IMR-90 (cell line): ENCODE measurements around the gene FUBP1. TPM values are rescaled to one million over a fixed set of nuclear protein-coding genes. Genes with fewer than 3 reads are reported as not detected.

ENCODE experiments used
- ATAC-seq: fragments of 200-7000 bp; cut with Tn5 transposase; 2 replicates; pipeline ENCODE4 v1.9.1; 2020; ENCODE audit warnings: low read depth, mild to moderate bottlenecking, moderate library complexity
- BruUV-seq: library from RNA; stranded (reverse); fragments of 400-500 nt; replicated peaks from 2 replicates; lab custom pipeline; 2021; lab: Mats Ljungman, UMichigan
- CTCF ChIA-PET: fragments of 300-600 bp; formaldehyde crosslinking; extraction: SDS; loops from one replicate; lab custom pipeline; 2021; ENCODE audit warnings: antibody characterized with exemption; lab: Yijun Ruan, JAX
- POLR2A ChIA-PET: fragments of 300-600 bp; sonication (Branson Sonifier 250); formaldehyde crosslinking; loops from one replicate; lab custom pipeline; 2022; ENCODE audit warnings: antibody characterized with exemption; ENCODE audit not compliant: unreplicated experiment; lab: Charles Lee
- DNase-seq: peaks from one replicate; pipeline ENCODE4 v3.0.0; 2013
- H2AFZ ChIP-seq: replicated peaks from 2 replicates; pipeline ENCODE3; 2013; ENCODE audit warnings: low read length, mild to moderate bottlenecking; ENCODE audit not compliant: poor library complexity
- H2AK5ac ChIP-seq: 2 replicates; pipeline ENCODE4 v1.6.1; 2013; ENCODE audit warnings: low read depth, low read length, inconsistent platforms
- H2AK9ac ChIP-seq: replicated peaks from 2 replicates; pipeline ENCODE3; 2013; ENCODE audit warnings: mild to moderate bottlenecking, low read depth, low read length, moderate library complexity; ENCODE audit not compliant: poor library complexity
- H2BK120ac ChIP-seq: 2 replicates; pipeline ENCODE4 v1.6.1; 2013; ENCODE audit warnings: low read depth, low read length, inconsistent platforms
- H2BK15ac ChIP-seq: 3 replicates; pipeline ENCODE4 v1.6.1; 2013; ENCODE audit warnings: low read depth, low read length, inconsistent platforms
- H2BK20ac ChIP-seq: 2 replicates; pipeline ENCODE4 v1.6.1; 2013; ENCODE audit warnings: low read depth, mild to moderate bottlenecking, inconsistent platforms, low read length, moderate library complexity
- H2BK5ac ChIP-seq: 2 replicates; pipeline ENCODE4 v1.6.1; 2013; ENCODE audit warnings: mild to moderate bottlenecking, low read depth, low read length, inconsistent platforms; ENCODE audit not compliant: poor library complexity, severe bottlenecking
- H3K14ac ChIP-seq: replicated peaks from 2 replicates; pipeline ENCODE4 v1.6.1; 2013; ENCODE audit warnings: low read depth, low read length, inconsistent platforms
- H3K18ac ChIP-seq: 2 replicates; pipeline ENCODE4 v1.6.1; 2013; ENCODE audit warnings: low read depth, low read length, control low read depth
- H3K23ac ChIP-seq: 2 replicates; pipeline ENCODE4 v1.6.1; 2013; ENCODE audit warnings: low read depth, low read length, inconsistent platforms
- H3K27ac ChIP-seq: 2 replicates; pipeline ENCODE4 v1.5.1; 2013; ENCODE audit warnings: mild to moderate bottlenecking, control low read depth, low read length; ENCODE audit not compliant: insufficient read depth
- H3K27me3 ChIP-seq: 2 replicates; pipeline ENCODE4 v1.6.1; 2013; ENCODE audit warnings: low read length; ENCODE audit not compliant: control insufficient read depth, insufficient read depth
- H3K36me3 ChIP-seq: 2 replicates; pipeline ENCODE4 v1.6.1; 2013; ENCODE audit warnings: low read length, mixed read lengths; ENCODE audit not compliant: control insufficient read depth, insufficient read depth
- H3K4ac ChIP-seq: 2 replicates; pipeline ENCODE4 v1.6.1; 2013; ENCODE audit warnings: low read depth, low read length, inconsistent platforms
- H3K4me1 ChIP-seq: 2 replicates; pipeline ENCODE4 v1.6.1; 2013; ENCODE audit warnings: low read length, mixed read lengths; ENCODE audit not compliant: control insufficient read depth, insufficient read depth
- H3K4me2 ChIP-seq: 2 replicates; pipeline ENCODE4 v1.6.1; 2013; ENCODE audit warnings: low read depth, mild to moderate bottlenecking, control low read depth, low read length, moderate library complexity
- H3K4me3 ChIP-seq: 2 replicates; pipeline ENCODE4 v1.5.1; 2013; ENCODE audit warnings: low read depth, mild to moderate bottlenecking, control low read depth, low read length, moderate library complexity; ENCODE audit not compliant: insufficient read depth
- H3K56ac ChIP-seq: 2 replicates; pipeline ENCODE4 v1.6.1; 2013; ENCODE audit warnings: low read length, inconsistent platforms; ENCODE audit not compliant: insufficient read depth; ENCODE audit errors: extremely low read depth
- H3K79me1 ChIP-seq, 2 experiments: 2 replicates each; pipeline ENCODE4 v1.6.1; 2013; ENCODE audit warnings: low read length in 2 of 2, inconsistent platforms in 1 of 2, low read depth in 1 of 2
- H3K9ac ChIP-seq: 2 replicates; pipeline ENCODE4 v1.6.1; 2013; ENCODE audit warnings: low read depth, low read length, control low read depth
- H3K9me1 ChIP-seq: 2 replicates; pipeline ENCODE4 v1.6.1; 2013; ENCODE audit warnings: low read length, inconsistent platforms; ENCODE audit not compliant: insufficient read depth
- H3K9me3 ChIP-seq: 2 replicates; pipeline ENCODE4 v1.6.1; 2013; ENCODE audit warnings: low read length; ENCODE audit not compliant: control insufficient read depth, insufficient read depth
- H4K20me1 ChIP-seq: 2 replicates; pipeline ENCODE4 v1.6.1; 2013; ENCODE audit warnings: low read length, inconsistent platforms; ENCODE audit not compliant: insufficient read depth
- H4K5ac ChIP-seq: 2 replicates; pipeline ENCODE4 v1.6.1; 2013; ENCODE audit warnings: mild to moderate bottlenecking, low read depth, low read length, control low read depth
- H4K8ac ChIP-seq, 2 experiments: 2 replicates each; pipeline ENCODE4 v1.6.1; 2013; ENCODE audit warnings: low read depth in 2 of 2, low read length in 2 of 2, control low read depth in 1 of 2, inconsistent platforms in 1 of 2
- H4K91ac ChIP-seq: 2 replicates; pipeline ENCODE4 v1.6.1; 2013; ENCODE audit warnings: low read depth, low read length, inconsistent platforms; ENCODE audit not compliant: insufficient read depth
- RAD21 ChIP-seq: IDR thresholded peaks from 2 replicates; pipeline ENCODE4 v1.6.1; 2012; ENCODE audit warnings: low read length, improper control_type of control experiment
- WGBS, 2 experiments: methylation state at CpG; one replicate each; pipeline versions ENCODE4 v1.1.5 to v1.1.7; 2013; ENCODE audit warnings: missing lambda C conversion rate in 2 of 2; ENCODE audit not compliant: insufficient read length in 1 of 2; ENCODE audit errors: extremely low coverage in 2 of 2; 5-methylcytosine and 5-hydroxymethylcytosine counted together
- dilution Hi-C: fragments of 300-500 bp; cut with HindIII; formaldehyde crosslinking; loops from one replicate; pipeline ENCODE4 v1.14.3; 2018; ENCODE audit warnings: low sequenced_read_pairs; ENCODE audit not compliant: unreplicated experiment
- in situ Hi-C: fragments of 300-500 bp; cut with MboI; formaldehyde crosslinking; loops from 3 replicates; pipeline ENCODE4 v1.14.3; 2019; ENCODE audit warnings: low sequenced_read_pairs, inconsistent platforms, mixed read lengths
- intact Hi-C: fragments of 100-400 bp; cut with micrococcal nuclease; formaldehyde crosslinking; loops from 2 replicates; pipeline ENCODE4 v1.10.0; 2022
- polyA plus RNA-seq, 3 experiments: library from polyadenylated mRNA; depleted of rRNA; stranded (reverse); fragments of >200 nt; gene quantifications; 2 replicates each; pipeline ENCODE4 v1.2.3, GENCODE V29; 2012; ENCODE audit warnings: low replicate concordance in 1 of 3
- total RNA-seq: library from RNA; depleted of rRNA; stranded (reverse); fragments of >200 nt; gene quantifications from 2 replicates; pipeline ENCODE4 v1.2.3, GENCODE V29; 2012

Gene FUBP1
- total and polyA plus RNA-seq, 2 of the 4 experiments (the other 2 are of a cell fraction), result 94.7 to 129 TPM

GRCh38 chr1:77989744-77990143 is 10.9 kb upstream of the FUBP1 start:
- no peaks in the 10 kb centered on the region for H4K20me1 ChIP-seq
- TF ChIP-seq RAD21, result no peak
- no peak overlapping the region for H4K8ac ChIP-seq
- H3K4me3 ChIP-seq, result no peak overlapping the region
- ATAC-seq, result no peak
- H3K27me3 ChIP-seq, result no peaks in the 10 kb centered on the region
- no peak for DNase-seq
- H4K5ac ChIP-seq, result no peak overlapping the region
- no peak overlapping the region for H3K4me2 ChIP-seq
- in situ Hi-C loops, result no loop called here
- H3K9me1 ChIP-seq, result peaks cover 6% of the 10 kb centered on the region; the same call in 1 of the 2 replicates
- no peak overlapping the region for H3K18ac ChIP-seq
- H3K23ac ChIP-seq, result no peak overlapping the region
- H2AFZ ChIP-seq, result no peak overlapping the region
- H2AK5ac ChIP-seq, result no peak overlapping the region
- H3K36me3 ChIP-seq, result peaks cover 5% of the 10 kb centered on the region; the same call in 1 of the 2 replicates
- no peak overlapping the region for H2BK15ac ChIP-seq
- H3K14ac ChIP-seq, result no peak overlapping the region
- no TSS peak for BruUV-seq
- H3K4ac ChIP-seq, result no peak overlapping the region
- intact Hi-C loops, result no loop called here
- H3K56ac ChIP-seq, result no peak overlapping the region
- H3K9me3 ChIP-seq, result no peaks in the 10 kb centered on the region
- H2AK9ac ChIP-seq, result no peak overlapping the region
- ChIA-PET POLR2A (no interaction called here), CTCF (interaction anchor here (0.6 to 1.3 kb wide), 2 partner anchors 12 to 112 kb away, joined by 3 read pairs; no protein-coding TSS in a partner anchor)
- H2BK5ac ChIP-seq, result no peak overlapping the region
- no peak overlapping the region for H3K27ac ChIP-seq
- no peak overlapping the region for H4K91ac ChIP-seq
- no peak overlapping the region for H2BK120ac ChIP-seq
- dilution Hi-C loops, result no loop called here
- H3K4me1 ChIP-seq, result peaks cover 6% of the 10 kb centered on the region; the same call in 1 of the 2 replicates
- H3K79me1 ChIP-seq, result peaks cover 32 to 59% of the 10 kb centered on the region in 2 experiments
- no peak overlapping the region for H3K9ac ChIP-seq
- H2BK20ac ChIP-seq, result no peak overlapping the region
- no CpG with 5 or more reads among the region's 2 CpGs for WGBS, 2 experiments
